ENCODE results near the gene OR10P1. TPM values are rescaled to one million over a fixed set of nuclear protein-coding genes. Genes with fewer than 3 reads are reported as not detected.

OR10P1 gene
- total RNA-seq, 1 donor from 2014 or later, result not detected

DNA sequence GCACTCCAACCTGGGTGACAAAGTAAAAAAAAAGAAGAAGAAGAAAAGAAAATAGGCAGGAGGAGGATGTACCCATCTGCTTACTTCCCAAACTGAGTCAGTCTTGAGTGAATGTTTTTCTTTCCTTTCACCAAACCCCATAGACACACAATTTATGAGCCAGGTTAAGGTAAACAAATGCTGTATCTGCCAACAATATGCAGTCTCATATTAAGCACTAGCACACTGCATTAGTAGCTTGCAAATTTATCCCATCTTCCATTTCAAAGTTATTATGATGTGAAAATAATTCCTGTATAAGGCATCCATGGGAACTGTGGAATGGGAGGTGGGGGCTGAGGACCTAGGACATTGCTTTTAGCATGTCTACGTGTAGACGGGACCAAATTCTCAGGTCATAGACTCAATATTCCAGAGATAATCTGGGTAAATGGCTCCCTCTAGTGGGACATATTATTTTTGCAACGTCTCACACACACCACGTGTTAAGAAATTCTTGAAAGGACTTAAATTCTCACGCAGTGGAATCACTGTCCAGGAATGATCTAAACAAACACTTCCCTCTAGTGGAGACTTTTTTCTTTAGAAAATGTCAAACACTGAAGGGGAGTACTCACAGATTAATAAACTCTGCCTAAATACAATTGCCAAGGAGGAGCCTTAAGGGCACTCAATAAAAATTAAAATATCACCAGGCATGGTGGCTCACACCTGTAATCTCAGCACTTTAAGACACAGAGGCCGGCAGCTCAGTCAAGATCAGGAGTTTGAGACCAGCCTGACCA lies 17.1 kb upstream of the OR10P1 start:
- no peak overlapping the region for H3K4me3 Mint-ChIP-seq
- H3K4me1 Mint-ChIP-seq (ENCODE audit: unreplicated experiment), result peaks cover 5% of the 10 kb centered on the region
- peaks cover 15% of the 10 kb centered on the region for H3K9me3 Mint-ChIP-seq
- H3K27ac Mint-ChIP-seq, result peak overlapping the region; percentile 8
- no peaks in the 10 kb centered on the region for H3K36me3 Mint-ChIP-seq
- TF ChIP-seq, protein P1, sequence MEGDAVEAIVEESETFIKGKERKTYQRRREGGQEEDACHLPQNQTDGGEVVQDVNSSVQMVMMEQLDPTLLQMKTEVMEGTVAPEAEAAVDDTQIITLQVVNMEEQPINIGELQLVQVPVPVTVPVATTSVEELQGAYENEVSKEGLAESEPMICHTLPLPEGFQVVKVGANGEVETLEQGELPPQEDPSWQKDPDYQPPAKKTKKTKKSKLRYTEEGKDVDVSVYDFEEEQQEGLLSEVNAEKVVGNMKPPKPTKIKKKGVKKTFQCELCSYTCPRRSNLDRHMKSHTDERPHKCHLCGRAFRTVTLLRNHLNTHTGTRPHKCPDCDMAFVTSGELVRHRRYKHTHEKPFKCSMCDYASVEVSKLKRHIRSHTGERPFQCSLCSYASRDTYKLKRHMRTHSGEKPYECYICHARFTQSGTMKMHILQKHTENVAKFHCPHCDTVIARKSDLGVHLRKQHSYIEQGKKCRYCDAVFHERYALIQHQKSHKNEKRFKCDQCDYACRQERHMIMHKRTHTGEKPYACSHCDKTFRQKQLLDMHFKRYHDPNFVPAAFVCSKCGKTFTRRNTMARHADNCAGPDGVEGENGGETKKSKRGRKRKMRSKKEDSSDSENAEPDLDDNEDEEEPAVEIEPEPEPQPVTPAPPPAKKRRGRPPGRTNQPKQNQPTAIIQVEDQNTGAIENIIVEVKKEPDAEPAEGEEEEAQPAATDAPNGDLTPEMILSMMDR (conservative IDR thresholded peaks at IDR 0.05), result peak; percentile 97
- peaks cover 30% of the 10 kb centered on the region for H3K27me3 Mint-ChIP-seq
- DNase-seq (ENCODE audit: extremely low spot score, unreplicated experiment), result no peak

GRCh38 chr12:55624056-55624455 lies 12.6 kb upstream of the OR10P1 start:
- Mint-ChIP-seq H3K27ac (no peak overlapping the region), H3K36me3 (no peaks in the 10 kb centered on the region), H3K27me3 (peaks cover 42% of the 10 kb centered on the region), H3K9me3 (no peaks in the 10 kb centered on the region), H3K4me1 (ENCODE audit: unreplicated experiment) (peaks cover 5% of the 10 kb centered on the region), H3K4me3 (no peak overlapping the region)
- TF ChIP-seq, protein P1 (conservative IDR thresholded peaks at IDR 0.05), result no peak
- DNase-seq (ENCODE audit: extremely low spot score, unreplicated experiment), result no peak

DNA sequence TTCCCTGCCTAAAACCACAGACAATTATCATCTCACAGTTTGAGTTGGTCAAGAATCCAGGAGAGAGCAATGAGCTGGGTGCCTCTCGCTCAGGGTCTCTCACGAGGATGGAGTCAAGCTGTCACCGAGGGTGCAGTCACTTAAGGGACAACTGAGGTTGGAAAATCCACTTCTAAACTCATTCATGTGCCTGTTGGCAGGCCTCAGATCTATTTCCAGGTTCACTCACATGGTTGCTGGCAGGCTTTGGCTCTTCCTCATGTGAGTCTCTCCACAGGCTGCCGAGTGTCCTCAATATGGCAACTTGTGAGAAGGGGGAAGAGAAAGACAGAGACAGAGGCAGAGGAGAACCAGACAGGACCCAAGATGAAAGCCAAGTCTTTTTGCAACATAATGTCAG lies 10.5 kb upstream of the OR10P1 start:
- Mint-ChIP-seq H3K27ac (no peak overlapping the region), H3K4me3 (no peak overlapping the region), H3K9me3 (no peaks in the 10 kb centered on the region), H3K4me1 (ENCODE audit: unreplicated experiment) (no peaks in the 10 kb centered on the region), H3K36me3 (no peaks in the 10 kb centered on the region), H3K27me3 (peaks cover 42% of the 10 kb centered on the region)
- TF ChIP-seq, protein P1 (conservative IDR thresholded peaks at IDR 0.05), result no peak
- DNase-seq (ENCODE audit: extremely low spot score, unreplicated experiment), result no peak

GRCh38 chr12:55629058-55629841 lies 7.4 kb upstream of the OR10P1 start:
- no peaks in the 10 kb centered on the region for H3K36me3 Mint-ChIP-seq
- no peaks in the 10 kb centered on the region for H3K4me1 Mint-ChIP-seq (ENCODE audit: unreplicated experiment)

GRCh38 chr12:55631056-55631455 lies 5.6 kb upstream of the OR10P1 start:
- TF ChIP-seq, protein P1 (conservative IDR thresholded peaks at IDR 0.05), result no peak
- H3K27me3 Mint-ChIP-seq, result peaks cover 34% of the 10 kb centered on the region
- no peak overlapping the region for H3K4me3 Mint-ChIP-seq
- no peaks in the 10 kb centered on the region for H3K4me1 Mint-ChIP-seq (ENCODE audit: unreplicated experiment)
- no peaks in the 10 kb centered on the region for H3K36me3 Mint-ChIP-seq
- no peak overlapping the region for H3K27ac Mint-ChIP-seq
- no peak for DNase-seq (ENCODE audit: extremely low spot score, unreplicated experiment)
- no peaks in the 10 kb centered on the region for H3K9me3 Mint-ChIP-seq

More at GRCh38 chr12:55629058-55629841, 7.4 kb upstream of the OR10P1 start:
- no peak overlapping the region for H3K4me3 Mint-ChIP-seq
- peaks cover 36% of the 10 kb centered on the region for H3K27me3 Mint-ChIP-seq
- DNase-seq (ENCODE audit: extremely low spot score, unreplicated experiment), result no peak
- H3K9me3 Mint-ChIP-seq, result no peaks in the 10 kb centered on the region
- H3K27ac Mint-ChIP-seq, result no peak overlapping the region
- TF ChIP-seq, protein P1 (conservative IDR thresholded peaks at IDR 0.05), result no peak

Data from type B pancreatic cell (in vitro differentiated cells).